ENCODE data around the gene CD300LB.

- no peak for TF ChIP-seq MAX (CRISPR knock-in tag; IDR thresholded peaks at IDR 0.05)
- TF ChIP-seq CTCF (IDR thresholded peaks at IDR 0.05): no peak
- TF ChIP-seq SP1 (CRISPR knock-in tag; conservative IDR thresholded peaks at IDR 0.05): no peak
Measured at GRCh38 chr17:74473294-74473693, 58.0 kb downstream of the CD300LB start.
